NCI-H2227 treated with DMSO at 0.1 percent for 48 hours (cell line): ENCODE results near the gene SORL1.

ENCODE experiments used
- DNase-seq: peaks from one replicate; lab custom pipeline; 2025; lab: John Stamatoyannopoulos, UW

Gene SORL1

DNA sequence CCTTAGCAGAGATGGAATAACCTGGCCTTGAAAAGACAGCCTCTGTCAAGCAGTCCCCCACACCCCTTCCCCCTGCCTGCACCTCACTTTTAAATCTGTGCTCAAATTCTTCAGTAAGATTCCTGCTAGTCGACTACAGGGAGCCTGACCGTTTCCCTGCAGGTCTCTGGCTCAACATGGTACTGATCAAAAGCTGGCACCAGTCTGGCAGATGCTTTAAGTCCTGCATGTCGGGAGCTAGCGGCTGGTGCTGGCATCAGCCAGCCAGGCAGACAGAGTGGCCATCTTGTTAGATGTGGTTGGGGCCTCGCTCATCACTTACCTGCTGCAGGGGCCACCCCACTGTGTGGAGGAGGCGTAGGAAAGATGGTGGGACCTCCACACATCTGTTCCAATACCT is 205.0 kb downstream of the SORL1 start:
- DNase-seq = no peak

DNA sequence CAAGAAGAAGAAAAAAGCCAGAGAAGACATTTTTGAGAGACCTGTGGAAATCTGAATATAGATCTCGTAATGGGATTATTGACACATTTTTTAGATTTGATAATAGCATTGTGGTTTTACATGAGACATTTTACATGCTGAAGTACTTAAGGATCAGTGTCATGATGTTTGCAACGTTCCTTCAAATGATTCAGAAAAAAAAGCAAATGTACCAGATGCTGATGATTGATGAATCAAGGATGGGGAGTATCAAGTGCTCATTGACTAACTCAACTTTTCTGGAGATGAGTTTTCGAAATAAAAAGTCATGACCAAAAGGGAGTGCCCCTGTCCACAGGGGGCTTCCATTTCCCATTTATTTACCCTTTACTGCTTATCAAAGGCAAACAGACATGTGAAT is 207.7 kb downstream of the SORL1 start:
- DNase-seq = no peak

DNA sequence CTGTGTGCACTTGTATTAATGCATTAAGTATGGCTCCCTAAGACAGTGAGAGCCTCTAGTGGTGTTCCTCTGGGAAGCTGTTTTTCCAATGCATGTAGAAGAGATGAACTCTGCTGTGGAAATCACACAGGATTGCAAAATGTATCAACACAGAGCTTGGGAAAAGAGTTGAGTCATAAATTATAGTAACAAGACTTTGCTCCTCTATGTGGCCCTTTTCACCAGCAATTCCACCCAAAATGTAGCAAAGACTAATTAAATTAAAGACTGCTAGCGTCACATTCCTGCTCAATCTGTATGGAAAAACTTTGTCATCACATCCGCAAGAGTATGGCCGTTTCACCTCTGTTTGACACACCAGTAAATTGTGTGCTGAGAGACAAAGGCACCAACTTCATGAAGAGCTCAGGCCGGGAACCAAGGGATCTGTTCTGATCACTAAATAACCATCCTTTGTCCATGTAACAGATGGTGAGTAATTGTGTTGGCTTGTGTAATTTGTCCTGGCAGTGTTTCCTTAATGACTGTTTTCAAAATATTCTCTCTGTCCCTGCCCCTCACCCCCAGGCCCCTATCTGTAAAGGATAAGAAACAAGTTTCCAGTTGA is 209.9 kb downstream of the SORL1 start:
- DNase-seq = peak; percentile 14

DNA sequence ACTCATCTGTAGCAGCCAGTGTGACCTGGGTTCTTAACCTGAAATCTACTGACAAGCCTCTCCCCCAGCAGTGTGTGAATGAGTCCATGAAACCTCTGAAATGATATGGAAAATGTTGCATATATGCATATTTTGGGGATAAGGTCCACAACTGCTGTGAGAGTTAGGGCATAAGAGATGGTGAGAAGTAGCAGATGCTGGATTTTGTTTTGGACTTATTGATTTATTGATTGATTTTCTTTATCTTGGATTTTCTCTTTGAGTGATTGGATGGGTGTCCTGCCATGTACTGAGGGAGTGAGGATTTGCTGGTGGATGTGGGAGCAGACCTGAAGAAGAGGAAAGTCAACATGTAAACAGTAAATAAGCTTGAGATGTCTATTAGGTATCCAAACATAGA is 212.0 kb downstream of the SORL1 start:
- DNase-seq = no peak

DNA sequence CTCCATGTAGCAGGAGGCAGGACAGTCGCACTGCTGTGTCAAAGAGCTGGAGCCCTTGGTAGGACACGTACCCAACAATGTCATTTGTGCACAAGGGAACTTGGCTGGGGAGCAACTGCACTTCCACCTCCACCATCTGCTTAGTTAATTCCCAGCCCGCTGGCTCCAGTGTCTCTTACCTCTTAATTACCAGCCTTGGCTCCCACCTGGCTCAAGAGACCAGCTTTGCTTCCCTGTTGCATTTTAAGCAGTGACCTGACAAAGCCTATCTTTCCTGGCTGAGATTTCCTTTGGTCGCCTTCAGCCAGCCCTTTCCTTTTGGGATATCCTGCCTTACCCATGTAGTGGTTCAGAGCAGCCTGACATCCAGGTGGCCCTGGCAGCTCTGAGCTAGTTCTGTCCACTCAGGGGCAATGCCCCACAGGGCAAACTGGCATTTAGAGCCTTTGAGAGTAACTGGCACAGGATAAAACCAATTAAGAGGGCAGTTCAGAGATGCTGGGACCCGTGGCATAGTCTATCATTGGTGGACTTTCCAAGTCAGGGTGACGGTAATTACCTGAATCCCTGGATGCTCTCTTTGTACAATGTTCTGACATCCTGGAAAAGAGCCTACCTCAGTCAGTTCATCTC is 213.2 kb downstream of the SORL1 start:
- no peak for DNase-seq

DNA sequence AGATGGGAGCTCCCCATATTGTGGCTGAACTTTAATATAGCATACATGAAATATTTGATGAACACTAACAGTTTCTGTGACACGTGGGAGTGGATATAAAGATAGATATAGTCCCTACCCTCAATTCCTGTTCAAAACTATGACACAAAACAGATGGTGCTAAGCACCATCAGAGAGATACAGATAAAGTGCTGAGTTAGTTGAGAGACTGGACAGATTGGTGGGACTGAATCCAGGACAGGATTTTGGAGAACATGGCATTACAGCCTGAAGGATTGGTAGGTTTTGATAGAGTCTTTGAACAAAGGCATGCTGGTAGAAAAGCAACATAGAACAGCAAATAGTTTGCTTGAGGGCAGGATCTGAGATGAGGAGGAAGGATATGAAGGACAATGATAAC is 215.7 kb downstream of the SORL1 start:
- no peak for DNase-seq

DNA sequence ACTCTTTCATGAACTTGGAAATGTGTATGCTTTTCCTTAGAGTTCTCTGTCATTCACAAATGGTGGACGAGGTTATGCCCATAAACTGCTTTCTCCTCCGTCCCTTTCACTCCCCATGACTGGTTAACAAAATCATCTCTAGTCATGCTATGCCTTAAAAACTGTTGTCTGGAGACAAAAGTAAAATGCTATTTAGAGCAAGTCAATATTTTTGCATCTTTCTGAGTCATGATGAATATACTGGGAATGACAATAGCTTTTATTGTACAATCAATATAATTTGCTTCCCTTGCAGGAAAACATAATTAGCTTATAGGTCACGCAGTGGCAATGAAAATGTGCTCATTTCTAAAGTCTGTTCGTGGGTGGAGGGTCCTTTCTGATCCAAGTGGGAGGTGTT is 217.3 kb downstream of the SORL1 start:
- no peak for DNase-seq

DNA sequence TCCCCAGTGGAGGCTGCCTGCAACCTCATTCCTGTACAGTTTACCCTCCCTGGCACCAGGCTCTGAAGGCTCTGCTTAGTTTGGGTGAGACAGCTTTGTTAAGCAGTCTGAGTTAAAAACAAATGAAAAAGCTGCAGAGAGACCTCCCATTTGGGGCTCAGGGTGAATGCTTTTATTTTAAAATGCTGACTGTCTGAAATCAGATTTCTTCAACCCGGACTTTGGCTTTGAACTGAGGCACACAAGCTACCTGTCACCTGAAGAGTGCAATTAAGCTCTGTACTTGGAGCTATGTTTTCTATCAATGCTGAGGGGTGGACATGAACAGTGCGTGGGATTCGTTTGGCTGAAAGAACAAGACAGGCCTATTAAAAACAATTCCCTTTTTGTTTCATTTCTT is 218.2 kb downstream of the SORL1 start:
- no peak for DNase-seq

DNA sequence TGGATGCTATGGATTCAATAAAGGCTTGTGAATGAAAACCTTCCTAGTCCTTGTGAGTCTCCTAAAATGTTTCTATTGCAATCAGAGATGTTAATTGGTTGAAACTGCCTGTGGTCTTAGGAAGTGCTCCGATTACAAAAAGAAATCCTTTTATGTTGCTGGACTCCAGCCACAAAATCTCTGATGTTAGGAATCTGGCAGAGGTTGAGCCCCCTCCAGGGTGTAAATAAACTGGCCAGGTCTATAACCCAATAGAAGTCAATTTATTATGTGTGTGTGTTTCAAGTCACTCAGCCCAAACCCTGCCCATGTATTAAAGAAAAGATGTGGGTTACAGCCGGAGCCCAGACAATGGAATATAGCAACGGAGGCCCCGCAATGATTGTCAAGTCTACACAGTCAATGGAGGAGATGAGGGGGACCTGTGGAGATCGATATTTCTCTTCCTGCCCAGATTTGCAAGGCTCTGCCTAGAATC is 218.7 kb downstream of the SORL1 start:
- DNase-seq = peak; percentile 26

DNA sequence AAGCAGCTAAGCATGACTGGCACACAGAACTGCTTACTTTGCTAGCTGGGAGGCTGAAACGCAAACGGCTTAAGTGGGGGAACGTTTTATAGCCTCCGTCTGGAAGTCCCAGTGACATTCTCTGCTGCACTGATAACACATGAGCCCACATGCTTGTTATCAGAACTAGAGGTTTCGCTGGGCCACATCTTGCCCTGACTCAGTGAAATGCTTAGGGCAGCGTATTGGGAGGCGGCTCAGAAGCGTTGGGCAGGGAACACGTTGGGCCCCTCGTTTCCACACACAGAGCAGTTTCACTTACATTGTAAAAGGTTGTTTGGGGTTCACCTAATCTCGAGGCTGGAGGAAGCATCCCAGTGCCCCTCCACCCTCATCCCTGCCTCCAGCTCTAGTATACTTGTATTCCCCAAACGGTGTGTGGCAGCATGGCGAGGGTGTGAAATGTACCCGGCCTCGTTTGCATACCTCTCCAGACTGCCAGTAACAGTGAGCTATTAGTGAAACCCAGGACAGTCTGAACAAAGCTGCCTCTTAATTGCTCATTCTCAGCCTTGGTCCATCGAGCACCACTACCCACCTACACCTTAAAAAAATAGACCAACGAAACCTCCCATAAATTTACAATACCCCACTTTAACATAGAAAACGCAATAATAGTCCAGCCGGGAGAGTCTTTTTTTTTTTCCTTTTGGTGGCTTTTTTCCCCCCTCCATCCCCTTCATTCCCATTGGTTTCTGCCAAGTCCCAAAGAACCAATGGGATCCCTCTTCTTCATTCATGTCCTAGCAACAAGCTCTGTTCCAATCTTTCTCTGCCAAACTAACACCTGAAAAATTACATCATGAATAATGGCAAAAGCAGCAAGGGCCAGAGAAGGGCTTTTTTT is 219.4 kb downstream of the SORL1 start:
- DNase-seq = peak; percentile 74

DNA sequence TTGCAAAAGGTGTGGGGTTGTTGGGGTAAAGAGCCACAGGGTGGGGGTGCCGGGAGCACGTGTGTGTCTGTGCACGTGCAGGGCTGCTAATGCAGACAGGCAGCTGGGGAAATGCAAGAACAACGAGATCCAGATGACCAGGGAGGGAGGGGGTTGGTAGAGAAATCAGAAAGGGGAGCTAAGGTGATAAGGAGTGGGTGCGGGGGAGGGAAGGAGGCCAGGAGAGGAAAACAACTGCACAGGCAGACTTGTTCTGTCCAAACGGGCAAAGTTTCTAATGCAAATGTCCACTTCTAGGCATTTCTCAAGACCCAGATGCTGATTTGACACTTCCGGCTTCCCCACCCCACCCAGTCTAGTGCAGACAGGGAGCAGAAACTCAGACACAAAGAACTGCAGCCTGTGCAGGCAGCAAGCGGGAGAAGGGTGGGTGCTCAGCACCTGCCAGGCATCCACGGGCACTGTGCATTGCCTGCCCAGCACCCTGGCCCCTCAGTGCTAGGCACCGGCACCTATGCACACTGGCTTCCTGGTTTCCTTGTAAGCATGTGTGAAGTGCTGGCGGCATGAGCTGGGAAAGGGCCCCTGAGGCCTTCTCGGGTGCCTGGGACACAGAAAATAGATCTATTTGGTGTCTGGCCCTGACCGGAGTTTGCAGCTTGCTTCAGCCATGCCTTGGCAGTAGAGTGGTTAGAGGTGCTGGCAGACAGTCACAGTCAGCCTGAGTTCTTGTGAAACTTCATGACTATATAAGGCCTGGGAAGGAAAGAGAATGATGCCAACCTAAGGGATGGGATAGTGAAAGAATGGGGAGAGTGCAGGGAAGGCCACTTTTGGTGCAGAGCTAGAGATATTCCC is 220.7 kb downstream of the SORL1 start:
- no peak for DNase-seq

DNA sequence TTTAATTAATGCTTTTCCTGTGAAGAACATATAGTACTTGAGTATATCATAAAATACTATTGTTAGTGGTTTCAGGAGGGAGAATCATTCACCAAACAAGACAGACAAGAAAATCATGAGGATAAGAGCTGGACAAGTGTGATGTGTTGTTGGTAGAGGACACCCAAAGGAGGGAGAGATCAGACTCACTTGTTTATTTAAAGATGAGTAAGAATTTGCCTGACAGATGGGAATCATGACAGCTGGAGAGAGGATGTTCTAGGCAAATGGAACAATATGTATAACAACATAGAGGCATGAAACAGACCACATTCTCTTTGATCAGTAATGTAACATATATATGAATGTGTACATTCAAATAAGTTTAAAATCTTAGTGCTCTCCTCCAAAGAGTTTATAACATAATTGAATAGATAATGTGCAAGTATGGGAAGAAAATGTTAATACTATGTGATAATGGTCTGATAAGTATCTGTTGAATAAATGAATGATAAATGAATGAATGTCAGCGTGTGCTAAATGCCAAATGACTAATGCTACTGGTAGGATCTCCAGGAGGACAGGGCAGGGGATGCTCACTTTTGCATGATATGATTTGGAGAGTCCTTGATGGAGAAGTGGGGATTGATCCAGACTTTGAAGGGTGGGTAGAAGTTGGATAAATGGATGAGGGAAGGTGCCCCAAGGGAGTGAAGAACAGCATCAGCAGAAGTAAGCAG is 229.6 kb downstream of the SORL1 start:
- DNase-seq = no peak
